MM.1S (cell line): Measurements from ENCODE around the gene PRICKLE1.

Source experiments
- DNase-seq: peaks from one replicate; pipeline ENCODE4 v3.0.0-alpha.2; 2015
- H2AFZ ChIP-seq: fragments of 300-600 bp; sonication (generic); 2 replicates; pipeline ENCODE4 v1.6.0; 2016; ENCODE audit warnings: antibody characterized with exemption, low read length
- H3F3A ChIP-seq: fragments of 300-600 bp; sonication (generic); 2 replicates; pipeline ENCODE4 v1.6.1; 2016; ENCODE audit warnings: mild to moderate bottlenecking, antibody characterized with exemption, low read length, moderate library complexity, mixed read lengths; ENCODE audit not compliant: insufficient read depth
- H3K27ac ChIP-seq: fragments of 300-600 bp; sonication (generic); 2 replicates; pipeline ENCODE4 v1.5.1; 2016; ENCODE audit warnings: mild to moderate bottlenecking, low read length
- H3K27me3 ChIP-seq: fragments of 300-600 bp; sonication (generic); replicated peaks from 2 replicates; pipeline ENCODE4 v1.6.0; 2016; ENCODE audit warnings: low read length; ENCODE audit not compliant: insufficient read depth
- H3K36me3 ChIP-seq: fragments of 300-600 bp; sonication (generic); replicated peaks from 2 replicates; pipeline ENCODE4 v1.6.1; 2016; ENCODE audit warnings: mild to moderate bottlenecking, low read length, mixed read lengths; ENCODE audit not compliant: insufficient read depth
- H3K4me1 ChIP-seq: fragments of 300-600 bp; sonication (generic); 2 replicates; pipeline ENCODE4 v1.6.1; 2016; ENCODE audit warnings: low read length, mixed read lengths
- H3K4me2 ChIP-seq: fragments of 300-600 bp; sonication (generic); 2 replicates; pipeline ENCODE4 v1.6.0; 2016; ENCODE audit warnings: low read depth, low read length
- H3K4me3 ChIP-seq: fragments of 300-600 bp; sonication (generic); 2 replicates; pipeline ENCODE4 v1.5.1; 2016; ENCODE audit warnings: low read length, mixed read lengths
- H3K79me2 ChIP-seq: fragments of 300-600 bp; sonication (generic); 2 replicates; pipeline ENCODE4 v1.6.1; 2016; ENCODE audit warnings: mixed run types, low read length, mixed read lengths
- H3K9ac ChIP-seq: fragments of 300-600 bp; sonication (generic); 2 replicates; pipeline ENCODE4 v1.6.1; 2016; ENCODE audit warnings: low read length, mixed read lengths
- H3K9me2 ChIP-seq: fragments of 300-600 bp; sonication (generic); replicated peaks from 2 replicates; pipeline ENCODE4 v1.6.1; 2016; ENCODE audit warnings: mild to moderate bottlenecking, low read length, mixed read lengths; ENCODE audit not compliant: insufficient read depth
- H3K9me3 ChIP-seq: fragments of 300-600 bp; sonication (generic); replicated peaks from 2 replicates; pipeline ENCODE4 v1.6.1; 2016; ENCODE audit warnings: mild to moderate bottlenecking, low read length, mixed read lengths; ENCODE audit not compliant: insufficient read depth
- H4K20me1 ChIP-seq: fragments of 300-600 bp; sonication (generic); 2 replicates; pipeline ENCODE4 v1.6.1; 2016; ENCODE audit warnings: mild to moderate bottlenecking, low read length, moderate library complexity, mixed read lengths; ENCODE audit not compliant: insufficient read depth
- EZH2 ChIP-seq: fragments of 300-600 bp; sonication (generic); optimal IDR thresholded peaks from 2 replicates; pipeline ENCODE3; 2017; ENCODE audit warnings: low read depth, mild to moderate bottlenecking, antibody characterized with exemption, low read length, mixed read lengths
- EZH2phosphoT487 ChIP-seq: fragments of 300-600 bp; sonication (generic); IDR thresholded peaks from 2 replicates; pipeline ENCODE4 v1.6.1; 2018; ENCODE audit warnings: antibody characterized with exemption, low read length
- TF ChIP-seq, protein P1 (sequence below): fragments of 300-600 bp; sonication (generic); IDR thresholded peaks from 2 replicates; pipeline ENCODE4 v1.5.1; 2016; ENCODE audit warnings: antibody characterized with exemption, low read length, mixed read lengths

PRICKLE1 gene

DNA sequence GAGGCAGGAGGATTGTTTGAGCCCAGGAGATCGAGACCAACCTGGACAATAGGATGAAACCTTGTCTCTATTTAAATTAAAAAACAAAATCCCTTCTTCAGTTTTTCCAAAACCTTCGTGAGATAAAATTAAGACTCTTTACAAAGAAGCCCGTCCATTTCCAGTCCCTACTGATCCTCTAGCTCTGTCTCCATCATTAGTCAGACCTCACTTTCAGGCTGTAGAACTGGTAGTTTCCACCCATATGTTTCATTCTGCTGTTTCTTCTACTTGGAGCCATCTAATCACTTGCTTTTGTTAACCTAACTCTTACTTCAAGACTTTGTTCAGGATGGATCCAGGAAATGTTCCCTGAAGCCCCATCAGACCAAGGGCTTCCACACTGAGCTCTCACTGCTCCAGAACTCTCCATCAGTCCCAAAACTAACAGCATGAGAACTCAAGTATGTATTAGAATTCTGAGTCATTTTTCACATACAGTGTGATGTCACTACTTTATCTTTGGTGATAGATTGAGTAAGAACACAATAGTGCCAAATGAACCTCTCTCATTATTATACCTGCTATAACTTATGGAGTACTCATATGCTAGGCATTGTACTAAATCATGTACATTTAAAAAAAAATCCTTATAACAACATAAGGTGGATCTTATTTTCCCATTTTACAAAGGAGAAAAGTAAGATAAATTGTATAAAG lies 90.8 kb downstream of the PRICKLE1 start:
- H4K20me1 ChIP-seq: no peaks in the 10 kb centered on the region
- H3K4me1 ChIP-seq: no peaks in the 10 kb centered on the region
- H3K79me2 ChIP-seq: no peaks in the 10 kb centered on the region
- TF ChIP-seq, protein P1, sequence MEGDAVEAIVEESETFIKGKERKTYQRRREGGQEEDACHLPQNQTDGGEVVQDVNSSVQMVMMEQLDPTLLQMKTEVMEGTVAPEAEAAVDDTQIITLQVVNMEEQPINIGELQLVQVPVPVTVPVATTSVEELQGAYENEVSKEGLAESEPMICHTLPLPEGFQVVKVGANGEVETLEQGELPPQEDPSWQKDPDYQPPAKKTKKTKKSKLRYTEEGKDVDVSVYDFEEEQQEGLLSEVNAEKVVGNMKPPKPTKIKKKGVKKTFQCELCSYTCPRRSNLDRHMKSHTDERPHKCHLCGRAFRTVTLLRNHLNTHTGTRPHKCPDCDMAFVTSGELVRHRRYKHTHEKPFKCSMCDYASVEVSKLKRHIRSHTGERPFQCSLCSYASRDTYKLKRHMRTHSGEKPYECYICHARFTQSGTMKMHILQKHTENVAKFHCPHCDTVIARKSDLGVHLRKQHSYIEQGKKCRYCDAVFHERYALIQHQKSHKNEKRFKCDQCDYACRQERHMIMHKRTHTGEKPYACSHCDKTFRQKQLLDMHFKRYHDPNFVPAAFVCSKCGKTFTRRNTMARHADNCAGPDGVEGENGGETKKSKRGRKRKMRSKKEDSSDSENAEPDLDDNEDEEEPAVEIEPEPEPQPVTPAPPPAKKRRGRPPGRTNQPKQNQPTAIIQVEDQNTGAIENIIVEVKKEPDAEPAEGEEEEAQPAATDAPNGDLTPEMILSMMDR: no peak
- TF ChIP-seq EZH2: no peak
- no peak for TF ChIP-seq EZH2phosphoT487
- H3K9ac ChIP-seq: no peak overlapping the region
- H3K27me3 ChIP-seq: no peaks in the 10 kb centered on the region
- no peak overlapping the region for H3K27ac ChIP-seq
- DNase-seq: no peak
- H3F3A ChIP-seq: no peaks in the 10 kb centered on the region
- no peak overlapping the region for H3K4me3 ChIP-seq
- no peaks in the 10 kb centered on the region for H3K9me3 ChIP-seq
- H3K9me2 ChIP-seq: no peaks in the 10 kb centered on the region
- H3K4me2 ChIP-seq: no peak overlapping the region
- H2AFZ ChIP-seq: no peak overlapping the region
- no peaks in the 10 kb centered on the region for H3K36me3 ChIP-seq

DNA sequence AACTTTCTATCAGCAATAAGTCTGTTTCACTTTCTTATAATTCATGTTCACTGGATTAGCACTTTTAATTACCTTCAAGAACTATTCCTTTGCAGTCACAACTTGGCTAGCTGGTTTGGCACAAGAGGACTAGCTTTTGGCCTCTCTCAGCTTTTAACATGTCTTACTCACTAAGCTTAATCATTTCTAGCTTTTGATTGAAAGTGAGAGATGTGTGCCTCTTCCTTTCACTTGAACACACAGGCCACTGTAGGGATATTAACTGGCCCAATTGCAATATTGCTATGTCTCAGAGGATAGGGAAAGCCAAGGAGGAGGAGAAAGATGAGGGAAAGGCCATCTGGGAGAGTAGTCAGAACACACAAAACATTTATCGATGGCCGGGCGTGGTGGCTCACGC lies 92.7 kb downstream of the PRICKLE1 start:
- DNase-seq: no peak

DNA sequence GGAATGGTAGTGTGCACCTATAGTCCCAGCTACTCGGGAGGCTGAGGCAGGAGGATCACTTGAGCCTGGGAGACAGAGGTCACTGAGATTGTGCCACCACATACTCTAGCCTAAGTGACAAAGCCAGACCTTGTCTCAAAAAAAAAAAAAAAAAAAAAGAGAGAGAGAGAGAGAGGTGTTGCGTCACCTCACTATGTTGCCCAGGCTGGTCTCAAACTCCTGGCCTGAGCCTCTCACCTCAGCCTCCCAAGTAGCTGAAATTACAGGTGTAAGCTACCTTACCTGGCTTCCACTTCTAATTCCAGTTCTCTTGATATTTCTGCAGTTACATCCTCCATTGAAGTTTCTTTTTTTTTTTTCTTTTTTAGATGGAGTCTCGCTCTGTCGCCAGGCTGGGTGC lies 94.3 kb downstream of the PRICKLE1 start:
- Histone ChIP-seq H3K36me3 (no peaks in the 10 kb centered on the region), H3K9me2 (no peaks in the 10 kb centered on the region), H3K27ac (no peak overlapping the region), H3K27me3 (no peaks in the 10 kb centered on the region), H3K9ac (no peak overlapping the region), H2AFZ (no peak overlapping the region), H3K4me3 (no peak overlapping the region), H4K20me1 (no peaks in the 10 kb centered on the region), H3K9me3 (no peaks in the 10 kb centered on the region), H3K4me1 (no peaks in the 10 kb centered on the region), H3K79me2 (no peaks in the 10 kb centered on the region), H3F3A (no peaks in the 10 kb centered on the region), H3K4me2 (no peak overlapping the region)
- no peak for DNase-seq
- TF ChIP-seq EZH2 (no peak), EZH2phosphoT487 (no peak)
- TF ChIP-seq, protein P1: no peak

More for the DNA sequence above, 92.7 kb downstream of the PRICKLE1 start:
- Histone ChIP-seq H3F3A (no peaks in the 10 kb centered on the region), H3K9me3 (no peaks in the 10 kb centered on the region), H2AFZ (no peak overlapping the region), H3K36me3 (no peaks in the 10 kb centered on the region), H3K9me2 (no peaks in the 10 kb centered on the region), H4K20me1 (no peaks in the 10 kb centered on the region), H3K27ac (no peak overlapping the region), H3K79me2 (no peaks in the 10 kb centered on the region), H3K9ac (no peak overlapping the region), H3K4me3 (no peak overlapping the region), H3K4me2 (no peak overlapping the region), H3K27me3 (no peaks in the 10 kb centered on the region), H3K4me1 (no peaks in the 10 kb centered on the region)
- no peak for TF ChIP-seq EZH2phosphoT487
- TF ChIP-seq, protein P1: no peak
- TF ChIP-seq EZH2: no peak
